IPS-20b (cell line): Measurements from ENCODE around the gene NPAS2.

Experiments used
- H3K27ac ChIP-seq: one replicate; pipeline ENCODE4 v1.5.1; 2013; ENCODE audit warnings: low read length
- H3K27me3 ChIP-seq: 2 replicates; pipeline ENCODE4 v1.6.1; 2013; ENCODE audit warnings: mild to moderate bottlenecking, low read length, inconsistent platforms; ENCODE audit not compliant: insufficient read depth
- H3K36me3 ChIP-seq: 2 replicates; pipeline ENCODE4 v1.6.1; 2013; ENCODE audit warnings: low read depth, mild to moderate bottlenecking, inconsistent platforms, low read length, moderate library complexity; ENCODE audit not compliant: insufficient read depth
- H3K4me1 ChIP-seq: 2 replicates; pipeline ENCODE4 v1.6.1; 2013; ENCODE audit warnings: mild to moderate bottlenecking, control low read depth, inconsistent platforms, low read length, moderate library complexity; ENCODE audit not compliant: insufficient read depth
- H3K4me3 ChIP-seq: 2 replicates; pipeline ENCODE4 v1.5.1; 2013; ENCODE audit warnings: mild to moderate bottlenecking, low read length, inconsistent platforms
- H3K9ac ChIP-seq: 2 replicates; pipeline ENCODE4 v1.6.1; 2013; ENCODE audit warnings: low read depth, mild to moderate bottlenecking, inconsistent platforms, low read length, moderate library complexity
- H3K9me3 ChIP-seq: 2 replicates; pipeline ENCODE4 v1.6.1; 2013; ENCODE audit warnings: mild to moderate bottlenecking, low read depth, low read length, inconsistent platforms; ENCODE audit not compliant: insufficient read depth

The NPAS2 gene

DNA sequence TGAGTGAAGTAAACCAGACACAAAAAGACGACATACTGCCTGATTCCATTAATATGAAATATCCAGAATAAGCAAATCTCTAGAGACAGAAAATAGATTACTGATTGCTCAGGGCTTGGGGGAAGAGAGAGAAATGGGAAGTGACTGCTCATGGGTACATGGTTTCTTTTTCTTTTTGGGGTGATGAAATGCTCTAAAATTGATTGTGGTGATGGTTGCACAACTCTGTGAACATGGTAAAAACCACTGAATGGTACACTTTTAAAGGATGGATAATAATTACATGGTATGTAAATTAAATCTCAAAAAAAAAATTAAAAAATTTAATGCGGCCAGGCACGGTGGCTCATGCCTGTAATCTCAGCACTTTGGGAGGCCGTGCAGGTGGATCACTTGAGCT, 221.5 kb downstream of the NPAS2 start:
- Histone ChIP-seq H3K4me1 (no peaks in the 10 kb centered on the region), H3K27me3 (no peaks in the 10 kb centered on the region), H3K4me3 (no peak overlapping the region), H3K9me3 (no peaks in the 10 kb centered on the region), H3K36me3 (peaks cover 32% of the 10 kb centered on the region), H3K9ac (no peak overlapping the region), H3K27ac (no peak overlapping the region)

GRCh38 chr2:101045330-101045729, 225.4 kb downstream of the NPAS2 start:
- Histone ChIP-seq H3K9me3 (no peaks in the 10 kb centered on the region), H3K27me3 (no peaks in the 10 kb centered on the region), H3K36me3 (peaks cover 8% of the 10 kb centered on the region; the same call in 1 of the 2 replicates), H3K4me1 (peaks cover 8% of the 10 kb centered on the region; the same call in 1 of the 2 replicates), H3K9ac (no peak overlapping the region), H3K4me3 (no peak overlapping the region), H3K27ac (no peak overlapping the region)
